ENCODE data around the gene ZSCAN10. TPM values are rescaled to one million over a fixed set of nuclear protein-coding genes. Genes with fewer than 3 reads are reported as not detected.

The ZSCAN10 gene
- total RNA-seq, 1 experiment from 2014 or later, result not detected

DNA sequence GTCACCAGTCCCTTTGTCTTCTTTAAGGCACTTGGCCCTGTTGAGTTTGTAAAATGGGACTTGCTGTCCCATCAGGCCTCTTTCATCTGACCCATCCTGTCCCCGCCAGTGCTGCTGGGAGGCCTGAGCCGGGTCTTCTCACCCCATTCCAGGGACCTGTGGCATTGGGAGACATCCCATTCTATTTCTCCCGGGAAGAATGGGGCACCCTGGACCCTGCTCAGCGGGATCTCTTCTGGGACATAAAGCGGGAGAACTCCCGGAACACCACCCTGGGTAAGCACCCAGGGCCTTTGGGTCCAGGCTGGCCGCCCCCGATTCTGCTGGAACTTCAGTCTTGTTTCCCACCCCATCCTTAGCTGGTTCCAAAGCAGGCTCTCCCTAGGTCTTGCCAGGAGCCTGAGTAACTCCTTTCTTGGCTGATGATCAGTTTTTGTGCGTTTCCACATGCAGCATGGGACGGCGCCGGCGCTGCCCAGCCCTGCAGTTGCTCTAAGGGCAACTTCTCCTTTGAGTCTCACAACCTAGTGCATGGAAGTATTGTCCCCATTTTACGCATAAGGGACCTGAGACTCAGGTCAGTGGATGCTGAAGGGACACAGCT lies 39.8 kb upstream of the ZSCAN10 start:
- no peak for DNase-seq
- Histone ChIP-seq H3K27me3 (no peaks in the 10 kb centered on the region), H3K36me3 (peaks cover 7% of the 10 kb centered on the region), H3K9me3 (no peaks in the 10 kb centered on the region), H3K4me3 (no peak overlapping the region)

- DNase-seq, result no peak
- Histone ChIP-seq H3K27me3 (no peaks in the 10 kb centered on the region), H3K36me3 (peaks cover 7% of the 10 kb centered on the region), H3K9me3 (no peaks in the 10 kb centered on the region), H3K4me3 (no peak overlapping the region)
Observed at GRCh38 chr16:3138342-3138741, 39.2 kb upstream of the ZSCAN10 start.

GRCh38 chr16:3137267-3137666 lies 38.2 kb upstream of the ZSCAN10 start:
- Histone ChIP-seq H3K4me3 (no peak overlapping the region), H3K9me3 (no peaks in the 10 kb centered on the region), H3K36me3 (peaks cover 16% of the 10 kb centered on the region), H3K27me3 (no peaks in the 10 kb centered on the region)
- DNase-seq, result no peak

- no peak for DNase-seq
- H3K36me3 ChIP-seq, result peaks cover 34% of the 10 kb centered on the region
- H3K27me3 ChIP-seq, result no peaks in the 10 kb centered on the region
- peak overlapping the region; percentile 94 for H3K4me3 ChIP-seq
- no peaks in the 10 kb centered on the region for H3K9me3 ChIP-seq
Observed at GRCh38 chr16:3135126-3135715, 36.1 kb upstream of the ZSCAN10 start.

- H3K4me3 ChIP-seq, result peak within 1 kb of the TSS; percentile 94
- peak; percentile 98 for DNase-seq
- H3K36me3 ChIP-seq, result peaks cover 35% of the 10 kb centered on the region
- no peaks in the 10 kb centered on the region for H3K27me3 ChIP-seq
- H3K9me3 ChIP-seq, result no peaks in the 10 kb centered on the region
Observed at GRCh38 chr16:3134338-3135125, 35.4 kb upstream of the ZSCAN10 start, which contains the start of gene ZNF213. Gene ZNF213 (plus strand): TSS chr16:3135029. CDS start chr16:3137281, 2,252 bp downstream.

DNA sequence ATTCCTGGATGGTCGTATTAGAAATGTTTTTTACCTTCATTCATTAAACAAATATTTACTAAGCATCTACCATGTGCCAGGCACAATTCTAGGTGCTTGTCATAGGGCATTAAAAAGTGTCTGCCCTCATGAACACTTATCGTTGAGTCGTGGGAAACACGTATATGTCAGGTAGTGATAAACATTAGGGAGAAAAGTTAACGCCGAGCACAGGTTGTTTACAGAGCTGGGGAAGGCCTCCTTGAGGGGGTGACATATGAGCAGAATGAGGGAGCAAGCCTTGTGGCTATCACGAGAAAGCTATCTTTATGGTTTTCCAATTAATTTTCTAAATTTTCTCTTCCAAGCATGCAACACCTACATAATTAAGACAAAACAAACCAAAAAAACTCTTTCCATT lies 34.8 kb upstream of the ZSCAN10 start:
- H3K4me3 ChIP-seq, result peak overlapping the region; percentile 94

GRCh38 chr16:3131755-3132377 lies 32.8 kb upstream of the ZSCAN10 start:
- H3K4me3 ChIP-seq, result no peak overlapping the region
- peaks cover 43% of the 10 kb centered on the region for H3K36me3 ChIP-seq
- H3K27me3 ChIP-seq, result no peaks in the 10 kb centered on the region
- H3K9me3 ChIP-seq, result no peaks in the 10 kb centered on the region
- peak; percentile 56 for DNase-seq

More for the DNA sequence above, 34.8 kb upstream of the ZSCAN10 start:
- Histone ChIP-seq H3K27me3 (no peaks in the 10 kb centered on the region), H3K9me3 (no peaks in the 10 kb centered on the region), H3K36me3 (peaks cover 38% of the 10 kb centered on the region)
- no peak for DNase-seq

- no peaks in the 10 kb centered on the region for H3K27me3 ChIP-seq
- H3K9me3 ChIP-seq, result no peaks in the 10 kb centered on the region
- DNase-seq, result peak; percentile 90
- H3K4me3 ChIP-seq, result peak overlapping the region; percentile 46
- H3K36me3 ChIP-seq, result peaks cover 41% of the 10 kb centered on the region
Observed at GRCh38 chr16:3129137-3130131, 30.3 kb upstream of the ZSCAN10 start.

DNA sequence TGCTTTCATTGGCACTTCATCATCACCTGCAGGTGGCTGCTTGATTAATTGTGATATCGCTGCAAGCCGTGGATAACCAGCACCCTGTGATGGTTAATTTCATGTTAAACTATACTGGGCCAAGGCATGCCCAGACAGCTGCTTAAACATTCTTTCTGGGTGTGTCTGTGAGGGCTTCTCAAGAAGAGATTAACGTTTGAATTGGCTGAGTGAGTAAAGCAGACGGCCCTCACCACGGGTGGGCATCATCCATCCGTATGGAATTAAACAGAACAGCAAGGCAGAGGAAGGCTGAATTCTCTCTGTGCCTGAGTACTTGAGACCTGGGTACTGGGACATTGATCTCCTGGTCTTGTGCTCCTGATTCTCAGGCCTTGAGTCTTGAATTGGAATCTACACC lies 28.7 kb upstream of the ZSCAN10 start:
- no peak for DNase-seq
- no peak overlapping the region for H3K4me3 ChIP-seq
- H3K27me3 ChIP-seq, result no peaks in the 10 kb centered on the region
- no peaks in the 10 kb centered on the region for H3K9me3 ChIP-seq
- H3K36me3 ChIP-seq, result peaks cover 36% of the 10 kb centered on the region

GRCh38 chr16:3123986-3124886 lies 25.1 kb upstream of the ZSCAN10 start:
- Histone ChIP-seq H3K36me3 (peaks cover 22% of the 10 kb centered on the region), H3K9me3 (no peaks in the 10 kb centered on the region), H3K4me3 (peak overlapping the region; percentile 67), H3K27me3 (no peaks in the 10 kb centered on the region)
- peak; percentile 96 for DNase-seq

DNA sequence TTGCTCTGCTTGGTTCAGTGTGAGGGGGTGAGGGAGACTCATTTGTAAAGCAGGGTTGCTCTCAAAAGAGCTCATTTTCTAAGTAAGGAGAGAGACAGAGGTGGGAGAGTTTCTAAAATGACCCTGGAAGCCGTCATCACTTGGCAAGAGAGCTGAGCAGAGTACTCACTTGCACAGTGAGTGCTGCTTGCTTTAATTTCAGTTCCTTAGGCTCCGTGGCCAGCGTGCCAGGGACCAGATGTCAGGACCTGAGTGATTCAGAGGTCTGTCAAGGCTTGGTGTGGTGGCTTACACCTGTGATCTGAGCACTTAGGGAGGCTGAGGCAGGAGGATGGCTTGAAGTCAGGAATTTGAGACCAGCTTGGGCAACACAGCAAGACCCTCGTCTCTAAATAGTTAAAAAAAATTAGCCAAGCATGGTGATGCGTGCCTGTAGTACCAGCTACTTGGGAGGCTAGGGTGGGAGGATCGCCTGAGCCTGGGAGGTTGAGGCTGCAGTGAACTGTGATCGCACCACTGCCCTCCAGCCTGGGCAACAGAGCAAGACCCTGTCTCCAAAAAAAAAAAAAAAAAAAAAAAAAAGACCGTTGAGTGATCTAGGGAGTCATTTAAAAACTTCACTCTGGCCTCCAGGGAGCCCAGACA lies 24.0 kb upstream of the ZSCAN10 start:
- Histone ChIP-seq H3K36me3 (peaks cover 15% of the 10 kb centered on the region), H3K9me3 (no peaks in the 10 kb centered on the region), H3K4me3 (no peak overlapping the region), H3K27me3 (no peaks in the 10 kb centered on the region)
- peak; percentile 33 for DNase-seq

DNA sequence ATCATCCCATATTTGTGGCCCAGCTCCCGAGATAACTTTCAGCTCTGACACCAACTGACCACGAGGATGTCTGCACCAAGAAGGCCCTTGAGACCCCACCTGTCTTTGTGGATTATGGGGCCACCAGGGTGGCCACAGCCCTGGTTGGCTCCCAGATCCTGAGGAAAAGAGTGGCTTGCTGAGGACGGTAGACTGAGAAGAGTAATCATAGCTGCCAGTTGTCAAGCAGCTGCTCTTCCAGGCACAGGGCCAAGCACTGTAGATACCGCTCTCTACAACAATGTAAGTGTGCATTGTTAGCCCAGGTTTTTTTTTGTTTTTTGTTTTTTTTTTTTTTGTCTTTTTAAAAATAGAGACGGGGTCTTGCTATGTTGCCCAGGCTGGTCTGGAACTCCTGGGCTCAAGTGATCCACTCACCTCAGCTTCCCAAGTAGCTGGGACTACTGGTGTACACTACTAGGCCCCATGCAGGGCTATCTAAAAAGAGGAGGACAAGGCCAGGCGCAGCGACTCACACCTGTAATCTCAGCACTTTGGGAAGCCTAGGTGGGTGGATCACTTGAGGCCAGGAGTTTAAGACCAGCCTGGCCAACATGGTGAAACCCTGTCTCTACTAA lies 22.9 kb upstream of the ZSCAN10 start:
- H3K4me3 ChIP-seq, result no peak overlapping the region
- H3K27me3 ChIP-seq, result no peaks in the 10 kb centered on the region
- no peaks in the 10 kb centered on the region for H3K9me3 ChIP-seq
- H3K36me3 ChIP-seq, result peaks cover 13% of the 10 kb centered on the region
- DNase-seq, result no peak

GRCh38 chr16:3120435-3120834 lies 21.3 kb upstream of the ZSCAN10 start:
- H3K27me3 ChIP-seq, result no peaks in the 10 kb centered on the region
- no peaks in the 10 kb centered on the region for H3K9me3 ChIP-seq
- DNase-seq, result no peak

DNA sequence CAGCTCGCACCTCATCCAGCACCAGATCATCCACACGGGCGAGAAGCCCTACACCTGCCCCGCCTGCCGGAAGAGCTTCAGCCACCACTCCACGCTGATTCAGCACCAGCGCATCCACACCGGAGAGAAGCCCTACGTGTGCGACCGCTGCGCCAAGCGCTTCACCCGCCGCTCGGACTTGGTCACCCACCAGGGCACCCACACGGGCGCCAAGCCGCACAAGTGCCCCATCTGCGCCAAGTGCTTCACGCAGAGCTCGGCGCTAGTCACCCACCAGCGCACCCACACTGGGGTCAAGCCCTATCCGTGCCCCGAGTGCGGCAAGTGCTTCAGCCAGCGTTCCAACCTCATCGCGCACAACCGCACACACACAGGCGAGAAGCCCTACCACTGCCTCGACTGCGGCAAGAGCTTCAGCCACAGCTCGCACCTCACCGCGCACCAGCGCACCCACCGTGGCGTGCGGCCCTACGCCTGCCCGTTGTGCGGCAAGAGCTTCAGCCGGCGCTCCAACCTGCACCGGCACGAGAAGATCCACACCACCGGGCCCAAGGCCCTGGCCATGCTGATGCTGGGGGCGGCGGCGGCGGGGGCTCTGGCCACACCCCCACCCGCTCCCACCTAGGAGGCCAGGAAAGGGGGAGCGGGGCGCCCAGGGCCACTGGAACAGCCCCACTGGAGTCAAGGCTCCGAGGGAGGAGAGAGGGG lies 20.8 kb upstream of the ZSCAN10 start:
- Histone ChIP-seq H3K9me3 (no peaks in the 10 kb centered on the region), H3K4me3 (no peak overlapping the region), H3K27me3 (no peaks in the 10 kb centered on the region), H3K36me3 (peaks cover 30% of the 10 kb centered on the region)
- no peak for DNase-seq

More at GRCh38 chr16:3120435-3120834, 21.3 kb upstream of the ZSCAN10 start:
- Histone ChIP-seq H3K4me3 (no peak overlapping the region), H3K36me3 (peaks cover 24% of the 10 kb centered on the region)

Data from MG63 (cell line).